Measurements from ENCODE around the gene AGGF1. TPM values are rescaled to one million over a fixed set of nuclear protein-coding genes. Genes with fewer than 3 reads are reported as not detected.
"Not testable (repeated sequence)": the region's sequence is repeated elsewhere in the genome, so short reads cannot be mapped to it uniquely, and the experiment has no call there.

Gene AGGF1
- polyA plus RNA-seq, 2 donors: 5.9 to 7.6 TPM

DNA sequence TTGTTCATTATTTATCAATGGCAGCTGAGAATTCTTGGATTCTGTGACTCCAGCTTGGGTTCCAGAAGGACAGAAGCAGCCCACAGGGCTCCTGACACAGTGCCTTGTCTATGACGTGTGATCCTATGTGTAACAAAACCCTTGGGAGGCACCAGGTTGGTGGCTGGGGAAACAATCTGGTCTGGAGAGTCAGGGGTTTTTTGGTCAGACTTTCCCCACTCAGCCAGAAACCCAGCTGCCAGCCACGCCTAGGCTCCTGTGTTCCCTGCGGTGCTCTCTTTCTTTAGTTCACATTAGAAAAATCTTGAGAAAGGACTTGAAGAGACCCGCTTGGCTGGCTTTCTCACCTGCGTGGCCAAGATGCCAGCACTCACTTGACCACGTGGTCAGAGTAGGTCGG lies 72.3 kb downstream of the AGGF1 start:
- WGBS, 2 donors: 85 to 87% methylated on average over 7 of the region's 7 CpGs

DNA sequence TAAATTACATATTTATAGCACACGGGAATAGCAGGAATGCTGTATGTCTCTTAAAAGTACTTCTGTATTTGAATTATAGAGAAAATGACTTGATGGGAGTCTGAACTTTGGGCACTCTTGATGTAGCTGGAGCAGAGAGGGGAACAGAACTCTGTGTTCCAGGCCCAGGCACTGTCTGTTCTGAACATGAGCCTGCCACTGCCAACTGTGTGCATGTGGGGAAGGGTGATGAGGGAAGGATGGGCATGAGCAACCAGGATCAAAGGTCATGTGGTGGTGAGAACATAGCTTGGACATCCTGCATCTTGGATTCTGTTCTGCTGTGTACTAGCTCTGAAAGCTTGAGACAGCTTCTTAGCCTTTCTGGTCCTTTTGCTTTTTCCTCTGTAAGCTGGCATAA lies 73.3 kb downstream of the AGGF1 start:
- Histone ChIP-seq H3K27ac (ENCODE audit: low read depth in 2 of 2, low read length in 1 of 2) (no peak overlapping the region), H3K4me1 (ENCODE audit: control insufficient read depth in 2 of 2, insufficient read depth in 2 of 2, low read length in 1 of 2) (no peaks in the 10 kb centered on the region), H3K4me3 (ENCODE audit: low read depth in 1 of 2, low read length in 2 of 2) (no peak overlapping the region), H3K9me3 (ENCODE audit: control insufficient read depth in 2 of 2, insufficient read depth in 1 of 2, low read depth in 1 of 2, low read length in 1 of 2) (no peaks in the 10 kb centered on the region), H3K27me3 (ENCODE audit: control insufficient read depth in 1 of 2, insufficient read depth in 2 of 2, low read length in 2 of 2) (no peaks in the 10 kb centered on the region), H3K36me3 (ENCODE audit: control insufficient read depth in 2 of 2, insufficient read depth in 2 of 2, low read length in 1 of 2) (no peaks in the 10 kb centered on the region)
- 93 to 97% methylated on average over 1 of the region's 1 CpG for WGBS, 2 donors

More for the DNA sequence above, 72.3 kb downstream of the AGGF1 start:
- Histone ChIP-seq H3K4me1 (ENCODE audit: control insufficient read depth in 2 of 2, insufficient read depth in 2 of 2, low read length in 1 of 2) (no peaks in the 10 kb centered on the region), H3K27ac (ENCODE audit: low read depth in 2 of 2, low read length in 1 of 2) (no peak overlapping the region), H3K27me3 (ENCODE audit: control insufficient read depth in 1 of 2, insufficient read depth in 2 of 2, low read length in 2 of 2) (no peaks in the 10 kb centered on the region), H3K9me3 (ENCODE audit: control insufficient read depth in 2 of 2, insufficient read depth in 1 of 2, low read depth in 1 of 2, low read length in 1 of 2) (no peaks in the 10 kb centered on the region), H3K4me3 (ENCODE audit: low read depth in 1 of 2, low read length in 2 of 2) (no peak overlapping the region), H3K36me3 (ENCODE audit: control insufficient read depth in 2 of 2, insufficient read depth in 2 of 2, low read length in 1 of 2) (no peaks in the 10 kb centered on the region)

DNA sequence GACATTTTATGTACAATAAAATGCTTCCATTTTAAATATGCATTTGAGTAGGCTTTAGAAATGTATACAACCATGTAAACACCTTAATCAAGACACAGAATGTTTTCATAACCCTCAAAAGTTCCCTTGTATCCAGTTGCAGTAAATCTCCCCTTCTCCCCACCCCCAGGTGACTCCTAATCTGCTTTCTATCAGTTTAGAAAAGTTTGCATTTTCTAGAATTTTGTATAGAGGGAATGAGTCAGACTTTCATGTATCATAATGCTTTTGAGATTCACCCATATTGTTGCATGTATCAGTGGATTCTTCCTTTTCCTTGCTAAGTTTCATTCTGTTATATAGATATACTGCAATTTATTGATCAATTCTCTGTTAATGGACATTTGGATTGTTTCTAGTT lies 74.6 kb downstream of the AGGF1 start:
- H3K9me3 ChIP-seq (ENCODE audit: control insufficient read depth in 2 of 2, insufficient read depth in 1 of 2, low read depth in 1 of 2, low read length in 1 of 2): no peaks in the 10 kb centered on the region
- no peak overlapping the region for H3K4me3 ChIP-seq (ENCODE audit: low read depth in 1 of 2, low read length in 2 of 2)
- no peaks in the 10 kb centered on the region for H3K36me3 ChIP-seq (ENCODE audit: control insufficient read depth in 2 of 2, insufficient read depth in 2 of 2, low read length in 1 of 2)
- H3K27me3 ChIP-seq (ENCODE audit: control insufficient read depth in 1 of 2, insufficient read depth in 2 of 2, low read length in 2 of 2): no peaks in the 10 kb centered on the region
- no peak overlapping the region for H3K27ac ChIP-seq (ENCODE audit: low read depth in 2 of 2, low read length in 1 of 2)
- no peaks in the 10 kb centered on the region for H3K4me1 ChIP-seq (ENCODE audit: control insufficient read depth in 2 of 2, insufficient read depth in 2 of 2, low read length in 1 of 2)

DNA sequence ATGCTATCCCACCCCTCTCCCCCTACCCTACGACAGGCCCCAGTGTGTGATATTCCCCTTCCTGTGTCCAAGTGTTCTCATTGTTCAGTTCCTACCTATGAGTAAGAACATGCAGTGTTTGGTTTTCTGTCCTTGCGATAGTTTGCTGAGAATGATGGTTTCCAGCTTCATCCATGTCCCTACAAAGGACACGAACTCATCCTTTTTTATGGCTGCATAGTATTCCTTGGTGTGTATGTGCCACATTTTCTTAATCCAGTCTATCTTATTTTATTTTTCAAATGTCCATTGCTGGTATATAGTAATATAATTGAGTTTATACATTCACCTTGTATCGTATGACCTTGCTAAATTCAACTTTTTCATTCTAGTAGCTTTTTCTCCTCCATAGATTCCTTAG lies 76.8 kb downstream of the AGGF1 start:
- H3K27me3 ChIP-seq (ENCODE audit: control insufficient read depth in 1 of 2, insufficient read depth in 2 of 2, low read length in 2 of 2); H3K4me1 ChIP-seq (ENCODE audit: control insufficient read depth in 2 of 2, insufficient read depth in 2 of 2, low read length in 1 of 2); H3K27ac ChIP-seq (ENCODE audit: low read depth in 2 of 2, low read length in 1 of 2); H3K9me3 ChIP-seq (ENCODE audit: control insufficient read depth in 2 of 2, insufficient read depth in 1 of 2, low read depth in 1 of 2, low read length in 1 of 2); H3K36me3 ChIP-seq (ENCODE audit: control insufficient read depth in 2 of 2, insufficient read depth in 2 of 2, low read length in 1 of 2); H3K4me3 ChIP-seq (ENCODE audit: low read depth in 1 of 2, low read length in 2 of 2): not testable (repeated sequence)
- WGBS, 2 donors: 94 to 97% methylated on average over 4 of the region's 4 CpGs

Other genes starting within 250 kb of the AGGF1 start
- 10 to 100 TPM in 1 of 2 donors, 1 to 10 TPM in 1; 2.7 to 10.3 TPM for gene F2RL1, start 211.4 kb upstream of the AGGF1 start, polyA plus RNA-seq
- gene S100Z, start 180.4 kb upstream of the AGGF1 start, polyA plus RNA-seq: under 1 TPM in 1 of 2 donors, not detected in 1; 0.02 TPM
- under 1 TPM; 0.10 to 0.19 TPM for gene CRHBP, start 77.4 kb upstream of the AGGF1 start, polyA plus RNA-seq
- gene ZBED3, start 56.9 kb downstream of the AGGF1 start, polyA plus RNA-seq: 1 to 10 TPM in 1 of 2 donors, under 1 TPM in 1; 0.67 to 1.0 TPM
- under 1 TPM; 0.31 to 0.66 TPM for gene PDE8B, start 180.3 kb downstream of the AGGF1 start, polyA plus RNA-seq